ENCODE measurements around the gene EIF2S1.

Gene EIF2S1

DNA sequence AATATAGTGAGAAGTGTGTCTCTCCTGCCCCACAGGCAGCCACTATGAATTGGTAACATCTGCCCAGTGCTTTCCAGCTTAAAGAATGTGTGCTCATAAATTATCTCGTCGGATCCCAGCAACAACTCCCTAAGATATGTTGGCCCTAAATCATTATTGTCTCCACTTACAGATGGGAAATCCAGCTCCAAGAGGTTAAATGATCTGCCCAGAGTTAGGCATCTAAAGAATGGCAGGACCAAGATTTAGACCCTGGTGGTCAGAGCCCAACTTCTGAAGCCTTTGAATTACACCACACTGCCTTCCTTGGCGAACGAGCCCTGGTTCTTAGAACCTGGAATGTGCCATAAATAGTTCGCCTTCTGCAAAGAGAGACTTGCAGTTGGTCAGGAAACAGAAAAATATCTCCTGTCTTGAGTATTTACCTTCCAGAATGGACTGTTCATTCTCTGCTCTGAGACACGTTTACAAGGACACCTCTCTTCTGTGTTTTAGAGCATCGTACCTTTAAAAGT lies 72.0 kb downstream of the EIF2S1 start:
- no peak overlapping the region for H3K4me3 ChIP-seq (ENCODE audit: insufficient read depth, low read depth, low read length)
- H3K36me3 ChIP-seq (ENCODE audit: control insufficient read depth, insufficient read depth, low read length), result no peaks in the 10 kb centered on the region
- H3K4me1 ChIP-seq (ENCODE audit: control insufficient read depth, insufficient read depth, low read length), result no peaks in the 10 kb centered on the region
- WGBS, 2 experiments, result 90 to 91% methylated on average over 7 of the region's 7 CpGs
- H3K27me3 ChIP-seq (ENCODE audit: control insufficient read depth, insufficient read depth, low read length, poor library complexity, severe bottlenecking), result no peaks in the 10 kb centered on the region
- H3K27ac ChIP-seq (ENCODE audit: insufficient read depth, low read depth, low read length, poor library complexity, severe bottlenecking), result no peak overlapping the region
- H3K9me3 ChIP-seq (ENCODE audit: control insufficient read depth, low read length), result no peaks in the 10 kb centered on the region

DNA sequence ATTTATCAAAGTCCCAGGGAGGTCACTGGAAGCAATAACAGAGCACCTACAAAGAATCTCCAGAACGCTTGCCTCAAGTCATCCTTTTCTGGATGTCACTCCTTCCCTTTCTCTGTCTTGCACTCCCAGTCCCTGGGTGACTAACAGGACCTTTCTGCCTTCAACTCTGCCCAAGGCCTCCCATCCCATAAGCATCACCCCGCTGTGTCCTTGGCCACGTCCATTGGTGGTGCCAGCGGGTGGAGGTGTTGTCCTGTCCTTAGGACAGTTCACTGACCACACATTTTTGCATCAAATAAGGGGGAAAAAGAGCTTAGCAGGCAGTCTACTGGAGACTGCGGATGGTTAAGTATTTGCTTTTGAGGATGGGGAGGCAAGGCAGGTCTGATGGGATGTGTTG lies 75.5 kb downstream of the EIF2S1 start:
- no peaks in the 10 kb centered on the region for H3K4me1 ChIP-seq (ENCODE audit: control insufficient read depth, insufficient read depth, low read length)
- H3K27ac ChIP-seq (ENCODE audit: insufficient read depth, low read depth, low read length, poor library complexity, severe bottlenecking), result no peak overlapping the region
- no peak overlapping the region for H3K4me3 ChIP-seq (ENCODE audit: insufficient read depth, low read depth, low read length)
- no peaks in the 10 kb centered on the region for H3K27me3 ChIP-seq (ENCODE audit: control insufficient read depth, insufficient read depth, low read length, poor library complexity, severe bottlenecking)
- no peaks in the 10 kb centered on the region for H3K36me3 ChIP-seq (ENCODE audit: control insufficient read depth, insufficient read depth, low read length)
- WGBS, 2 experiments, result 93 to 95% methylated on average over 5 of the region's 5 CpGs
- H3K9me3 ChIP-seq (ENCODE audit: control insufficient read depth, low read length), result no peaks in the 10 kb centered on the region

Data from ectodermal cell (in vitro differentiated cells).